NCI-H460 (cell line): ENCODE measurements around the gene UGGT2. TPM values are rescaled to one million over a fixed set of nuclear protein-coding genes. Genes with fewer than 3 reads are reported as not detected.
"Not testable (repeated sequence)": the region's sequence is repeated elsewhere in the genome, so short reads cannot be mapped to it uniquely, and the experiment has no call there.

ENCODE experiments used
- DNase-seq: peaks from one replicate; pipeline ENCODE4 v3.0.0-alpha.2; 2016; ENCODE audit warnings: low read depth; ENCODE audit errors: extremely low read depth
- total RNA-seq: library from RNA; depleted of rRNA; stranded (reverse); fragments of >200 nt; shearing (Covaris generic); gene quantifications from 2 replicates; pipeline ENCODE4 v1.2.3, GENCODE V29; 2014

The UGGT2 gene
- total RNA-seq, 1 experiment from 2014 or later, result 44.4 TPM

DNA sequence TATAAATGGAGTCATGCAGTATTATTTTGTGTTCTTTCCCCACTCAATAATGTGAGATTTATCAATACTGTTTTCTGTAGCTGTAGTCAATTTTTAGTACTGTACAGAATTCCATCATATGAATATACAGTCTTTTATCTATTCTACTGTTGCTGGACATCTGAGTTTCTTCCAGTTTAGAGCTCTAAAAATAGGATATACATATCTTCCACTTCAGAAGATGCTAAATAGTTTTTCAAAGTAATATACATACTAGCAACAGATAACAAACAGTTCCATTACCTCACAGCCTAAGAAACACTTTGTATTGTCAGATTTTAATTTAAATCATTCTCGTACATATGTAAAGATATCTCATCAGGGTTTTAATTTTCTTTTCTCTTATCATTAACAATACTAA lies 149.6 kb downstream of the UGGT2 start:
- no peak for DNase-seq

DNA sequence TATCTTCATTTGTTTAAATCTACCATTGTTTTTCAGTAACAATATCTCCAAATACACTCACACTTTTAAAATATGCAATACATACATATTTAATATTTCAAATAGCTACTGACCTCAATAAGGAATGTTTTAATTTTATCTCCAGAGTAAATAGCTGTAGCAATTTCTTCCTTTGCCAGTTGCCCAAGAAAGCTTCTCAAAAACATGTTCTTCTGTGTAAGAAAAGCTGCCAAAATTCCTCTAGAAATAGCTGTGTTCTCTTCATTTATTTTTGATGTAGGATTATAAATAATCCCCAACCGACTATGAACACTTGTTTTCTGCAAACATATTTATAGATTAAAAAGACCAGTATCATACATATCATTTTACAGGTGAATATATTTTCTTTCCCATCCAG lies 150.5 kb downstream of the UGGT2 start:
- DNase-seq, result no peak

DNA sequence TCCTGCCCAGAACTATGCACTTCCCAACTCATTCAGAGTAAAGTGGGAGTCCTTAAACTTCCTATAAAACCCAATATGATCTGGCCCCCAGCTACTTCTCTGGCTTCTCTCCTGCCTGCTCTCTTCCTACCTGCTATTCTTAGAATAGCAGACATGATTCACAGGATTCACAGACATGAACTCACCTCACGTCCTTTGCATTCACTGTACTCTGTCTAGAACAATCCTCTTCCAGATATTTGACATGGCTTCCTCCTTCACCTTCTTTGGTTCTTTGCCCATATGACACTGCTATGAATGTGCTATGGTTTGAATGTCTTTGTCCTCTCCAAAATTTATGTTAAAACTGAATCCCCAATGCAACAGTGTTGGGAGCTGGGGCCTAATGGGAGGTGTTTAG lies 154.9 kb downstream of the UGGT2 start:
- no peak for DNase-seq

DNA sequence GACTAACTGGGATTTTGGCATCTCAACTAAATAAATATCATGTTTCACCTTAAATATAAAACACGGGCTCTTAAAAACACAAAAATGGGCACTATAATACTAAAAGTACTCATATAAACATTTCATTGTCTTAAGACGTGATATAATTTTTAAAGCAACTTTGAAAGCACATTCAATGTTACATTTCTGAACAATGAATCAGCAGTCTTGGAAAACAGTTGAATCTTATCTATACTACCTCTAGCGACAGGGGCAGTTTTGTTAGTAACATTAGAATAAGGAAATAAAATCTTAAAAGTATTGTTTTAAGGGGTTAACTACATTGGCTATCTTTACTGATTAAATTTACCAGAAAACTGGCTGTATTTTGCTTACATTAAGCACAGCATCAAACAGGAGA lies 156.9 kb downstream of the UGGT2 start:
- DNase-seq, result peak; percentile 7

DNA sequence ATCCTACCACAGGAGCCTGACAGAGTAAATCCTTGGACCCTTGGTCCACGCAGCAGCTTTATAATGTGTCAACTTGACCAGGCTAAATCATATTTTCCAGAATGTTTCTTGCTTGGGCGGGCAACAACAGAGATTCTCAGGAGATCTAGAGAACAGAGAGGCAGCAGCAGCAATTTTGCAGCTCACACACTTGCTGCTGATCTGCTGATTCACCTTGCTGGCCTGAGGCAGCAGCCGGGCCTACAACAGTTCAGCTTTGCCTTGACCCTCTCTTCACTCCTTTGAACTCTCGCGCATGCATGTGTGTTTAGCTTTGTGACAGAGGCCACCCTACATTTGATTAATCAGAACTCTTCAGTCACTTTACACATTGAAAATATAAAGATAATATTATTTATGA lies 159.3 kb downstream of the UGGT2 start:
- no peak for DNase-seq

DNA sequence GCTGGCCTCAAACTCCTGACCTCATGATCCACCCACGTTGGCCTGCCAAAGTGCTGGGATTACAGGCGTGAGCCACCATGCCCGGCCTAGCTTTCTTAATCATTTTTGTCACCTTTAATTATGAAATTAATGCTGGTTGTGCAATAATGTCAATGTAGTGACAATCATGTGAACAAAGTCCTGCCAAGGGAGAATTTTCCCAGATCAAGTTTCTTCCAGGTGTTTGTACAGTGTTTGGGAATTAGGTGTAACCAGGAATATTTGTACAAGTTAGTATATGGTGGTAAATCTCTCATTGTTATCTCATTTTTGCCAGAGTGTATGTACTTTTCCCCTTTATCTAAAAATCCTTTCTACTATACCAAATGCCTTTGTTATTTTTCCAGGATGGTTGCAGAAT lies 171.1 kb downstream of the UGGT2 start:
- no peak for DNase-seq

DNA sequence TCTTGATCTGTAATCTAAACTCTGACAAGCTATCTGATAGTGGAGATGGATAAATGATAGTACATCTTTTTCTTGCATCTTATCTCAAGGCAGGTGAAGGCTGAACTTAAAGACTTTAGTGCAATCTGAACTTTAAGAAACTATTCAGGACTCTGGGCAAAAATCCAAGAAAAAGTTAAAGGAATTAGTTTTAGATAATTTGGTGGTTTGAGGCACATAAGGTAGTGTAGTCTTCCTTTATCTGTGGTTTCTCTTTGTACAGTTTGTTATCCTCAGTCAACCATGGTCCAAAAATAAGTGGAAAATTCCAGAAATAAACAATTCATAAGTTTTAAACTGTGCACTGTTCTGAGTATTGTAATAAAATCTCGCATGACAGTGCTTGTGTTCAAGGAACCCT lies 172.9 kb downstream of the UGGT2 start:
- no peak for DNase-seq

DNA sequence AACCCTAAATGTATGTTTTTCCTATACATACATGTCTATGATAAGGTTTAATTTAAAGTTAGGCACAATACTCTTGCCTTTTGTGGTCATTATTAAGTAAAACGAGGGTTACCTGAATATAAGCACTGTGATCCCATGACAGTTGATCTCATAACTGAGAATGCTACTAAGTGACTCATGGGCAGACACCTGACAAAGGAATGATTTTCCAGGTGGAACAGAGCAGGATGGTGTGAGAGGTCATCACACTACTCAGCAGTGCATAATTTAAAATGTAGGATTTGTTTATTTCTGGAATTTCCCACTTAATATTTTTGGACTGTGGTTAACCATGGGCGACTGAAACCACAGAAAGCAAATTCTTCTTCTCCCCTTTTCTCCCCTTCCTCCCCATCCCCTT lies 178.9 kb downstream of the UGGT2 start:
- DNase-seq, result no peak

DNA sequence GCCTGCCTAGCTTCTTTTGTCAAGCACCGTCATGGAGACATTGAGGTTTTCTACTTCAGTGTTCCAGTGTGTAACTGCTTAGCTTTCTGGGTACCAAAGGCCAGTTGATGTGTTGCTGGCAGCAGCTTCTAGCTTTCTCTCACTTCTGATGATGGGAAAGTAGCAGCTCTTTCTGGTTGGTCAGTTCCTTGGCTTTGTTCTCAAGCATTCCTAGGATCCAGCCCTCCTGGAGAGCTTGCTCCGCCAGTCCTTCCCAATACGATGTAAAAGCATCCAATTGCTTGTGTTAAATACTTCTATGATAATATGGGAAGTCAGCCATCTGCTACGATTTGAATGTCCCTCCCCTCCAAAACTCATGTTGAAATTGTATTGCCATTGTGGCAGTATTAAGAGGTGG lies 182.8 kb downstream of the UGGT2 start:
- no peak for DNase-seq

DNA sequence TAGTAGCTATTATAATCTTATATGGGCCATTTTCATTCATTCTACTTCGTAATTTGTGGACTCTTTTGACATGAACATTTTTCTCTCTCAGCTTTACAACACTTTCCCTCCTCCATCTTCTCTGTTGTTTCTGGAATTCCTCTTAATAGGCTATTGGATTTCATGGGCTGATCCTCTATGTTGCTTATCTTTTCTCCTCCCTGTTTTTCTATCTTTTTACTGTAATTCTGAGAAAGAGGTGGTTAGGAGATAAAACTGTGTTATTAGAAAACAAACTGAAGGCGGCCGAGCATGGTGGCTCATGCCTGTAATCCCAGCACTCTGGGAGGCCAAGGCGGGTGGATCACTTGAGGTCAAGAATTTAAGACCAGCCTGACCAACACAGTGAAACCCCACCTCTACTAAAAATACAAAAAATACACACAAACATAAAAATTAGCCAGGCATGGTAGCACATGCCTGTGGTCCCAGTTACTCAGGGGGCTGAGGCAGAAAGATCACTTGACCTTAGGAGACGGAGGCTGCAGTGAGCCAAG lies 188.1 kb downstream of the UGGT2 start:
- no peak for DNase-seq

DNA sequence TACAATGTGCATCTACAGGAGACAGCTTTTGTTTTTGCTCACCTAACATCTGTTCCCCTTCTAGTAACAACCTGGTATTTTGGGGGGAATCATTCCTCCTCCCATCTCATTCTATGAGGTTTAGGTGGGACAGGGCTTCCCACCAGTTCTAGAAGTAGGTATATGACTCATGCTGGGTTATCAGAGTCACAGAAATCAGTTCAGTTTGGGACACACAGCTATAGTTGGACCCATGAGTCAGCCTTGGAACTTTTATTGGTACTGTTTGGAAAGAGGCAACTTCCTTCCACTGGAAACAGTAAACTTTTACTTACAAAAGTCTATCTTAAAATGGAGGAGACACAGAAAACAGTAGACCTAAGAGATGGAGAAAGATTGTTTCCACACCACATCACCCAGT lies 190.8 kb downstream of the UGGT2 start:
- DNase-seq, result no peak

DNA sequence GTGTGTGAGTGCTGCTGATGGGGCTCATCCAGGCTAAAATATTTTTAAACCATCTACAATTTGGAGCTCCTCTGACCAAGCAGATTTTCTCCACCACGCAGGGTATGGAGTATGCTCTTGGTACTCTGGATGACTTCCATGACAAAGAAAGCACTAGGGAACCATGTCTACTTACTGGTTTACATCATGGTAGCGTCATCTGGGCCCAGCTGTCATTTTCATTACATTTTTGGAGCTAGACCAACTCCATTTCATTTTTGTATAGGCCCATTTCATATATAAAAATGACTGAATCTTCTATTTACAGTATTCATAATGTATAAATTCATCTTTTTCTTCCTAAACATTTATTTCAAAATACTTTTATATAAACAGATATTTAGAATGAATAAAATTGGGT lies 191.9 kb downstream of the UGGT2 start:
- no peak for DNase-seq

DNA sequence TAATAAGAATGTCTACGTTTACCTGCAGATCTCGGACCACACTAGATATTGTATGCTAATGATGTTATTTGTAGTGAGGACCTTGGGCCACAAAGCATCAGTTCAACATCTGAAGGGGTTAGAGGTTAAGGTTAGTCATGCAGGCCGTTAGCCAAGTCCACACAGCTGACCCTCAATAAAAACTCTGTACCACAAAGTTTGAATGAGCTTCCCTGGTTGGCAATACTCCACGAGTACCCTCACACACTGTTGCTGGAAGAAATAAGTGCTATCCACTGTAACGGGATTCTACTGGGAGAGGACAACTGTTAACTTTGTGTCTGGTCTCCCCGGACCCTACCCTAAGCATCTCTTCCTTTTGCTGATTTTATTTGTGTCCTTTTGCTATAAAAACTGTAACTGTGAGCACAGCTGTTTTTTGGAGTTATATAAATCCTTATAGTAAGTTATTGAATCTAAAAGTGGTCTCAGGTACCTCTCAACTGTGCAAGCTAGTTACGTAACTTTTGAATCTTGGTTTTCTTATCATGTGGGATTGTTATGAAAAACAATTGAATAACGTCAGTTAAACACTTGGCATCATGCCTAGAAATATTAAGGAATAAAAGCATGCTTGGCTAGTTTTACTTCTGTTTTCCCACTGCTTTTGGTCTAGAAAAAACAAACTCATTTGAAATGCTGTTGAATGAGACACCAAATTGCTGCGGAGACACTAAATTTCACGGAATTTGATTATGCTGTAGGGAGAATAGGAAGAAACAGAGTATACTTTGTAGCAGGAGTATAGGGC lies 194.7 kb downstream of the UGGT2 start:
- DNase-seq, result no peak

DNA sequence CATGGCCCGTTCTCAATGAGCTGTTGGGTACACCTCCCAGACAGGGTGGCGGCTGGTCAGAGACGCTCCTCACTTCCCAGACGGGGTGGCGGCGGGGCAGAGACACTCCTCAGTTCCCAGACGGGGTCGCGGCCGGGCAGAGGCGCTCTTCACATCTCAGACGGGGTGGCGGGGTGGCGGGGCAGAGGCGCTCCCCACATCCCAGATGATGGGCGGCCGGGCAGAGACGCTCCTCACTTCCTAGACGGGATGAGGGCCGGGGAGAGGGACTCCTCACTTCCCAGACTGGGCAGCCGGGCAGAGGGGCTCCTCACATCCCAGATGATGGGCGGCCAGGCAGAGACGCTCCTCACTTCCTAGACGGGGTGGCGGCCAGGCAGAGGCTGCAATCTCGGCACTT lies 207.5 kb downstream of the UGGT2 start:
- not testable (repeated sequence) for DNase-seq

DNA sequence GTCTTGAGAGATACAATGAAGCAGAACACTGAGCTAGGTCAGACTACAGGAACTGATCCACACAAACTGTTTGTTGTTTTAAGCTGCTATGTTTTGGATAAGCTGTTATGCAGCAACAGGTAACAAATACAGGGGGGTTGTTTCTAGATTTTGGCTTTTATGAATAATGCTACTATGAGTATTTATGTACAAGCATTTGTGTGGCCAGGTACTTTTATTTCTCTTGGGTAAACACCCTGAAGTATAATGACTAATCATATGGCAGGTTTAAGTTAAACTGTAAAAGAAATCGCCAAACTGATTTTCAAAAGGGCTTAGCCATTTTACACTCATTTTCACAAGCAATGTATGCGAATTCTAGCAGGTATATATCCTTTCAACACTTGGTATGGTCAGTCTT lies 210.3 kb downstream of the UGGT2 start:
- DNase-seq, result no peak

DNA sequence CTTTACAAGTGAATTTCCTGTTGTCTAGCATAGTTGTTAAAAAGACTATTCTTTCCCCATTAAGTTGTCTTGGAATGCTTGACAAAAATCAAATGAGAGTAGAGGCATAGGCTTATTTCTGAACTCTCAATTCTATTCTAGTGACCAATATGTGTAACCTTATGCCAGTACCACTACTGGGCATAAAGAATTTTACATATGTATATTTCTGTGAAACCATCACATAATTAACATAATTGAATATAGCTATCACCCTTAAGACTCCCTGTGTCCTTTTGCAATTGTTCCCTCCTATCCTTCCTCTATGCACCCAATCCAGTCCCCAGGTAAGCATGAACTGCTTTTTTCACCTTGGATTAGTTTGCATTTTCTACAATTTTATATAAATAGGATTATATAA lies 211.3 kb downstream of the UGGT2 start:
- no peak for DNase-seq

DNA sequence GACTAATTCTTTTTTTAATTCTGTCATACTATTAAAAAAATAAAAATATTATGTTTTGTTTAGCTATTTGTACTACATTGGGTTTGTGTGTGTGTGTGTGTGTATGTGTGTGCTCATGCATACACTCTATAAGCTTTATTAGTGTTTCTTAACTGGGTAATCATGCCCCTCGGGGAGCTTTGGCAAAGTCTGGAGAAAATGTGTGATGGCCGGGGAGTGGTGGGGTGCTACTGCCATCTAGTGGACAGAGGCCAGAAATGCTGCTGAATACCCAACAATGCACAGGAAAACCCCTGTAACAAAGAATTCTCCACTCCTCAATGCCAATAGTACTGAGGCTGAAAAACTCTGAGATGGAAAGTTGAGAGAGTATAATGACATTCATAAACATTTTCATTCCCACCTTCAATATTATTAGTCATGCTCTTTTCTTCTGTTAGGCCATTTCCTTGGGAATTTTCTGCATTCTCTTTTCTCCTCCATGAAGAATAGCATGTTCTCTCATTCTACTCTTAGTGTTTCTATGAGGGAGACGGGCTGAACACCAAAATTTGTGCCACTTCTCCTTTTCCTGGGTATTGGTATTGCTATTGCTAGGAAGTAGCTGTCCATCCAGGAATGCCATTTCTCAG lies 219.0 kb downstream of the UGGT2 start:
- peak; percentile 63 for DNase-seq

DNA sequence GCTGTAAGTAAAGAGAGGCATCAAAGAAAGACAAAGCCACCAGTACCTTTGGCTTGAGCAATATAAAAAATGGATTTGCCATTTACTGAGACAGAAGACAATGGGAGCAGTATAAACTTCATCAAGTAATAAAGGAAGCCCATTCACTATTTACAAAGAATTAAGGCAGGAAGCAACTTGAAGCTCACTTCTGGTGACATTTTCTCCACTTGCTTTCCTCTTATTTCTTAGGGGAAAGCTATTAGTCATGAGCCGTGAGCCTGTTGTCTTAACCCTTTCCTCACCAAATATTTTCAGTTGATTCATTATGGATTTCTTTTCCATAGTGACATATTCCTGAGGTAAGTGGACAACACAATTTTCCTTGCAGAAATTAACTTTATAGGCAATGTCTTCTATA lies 219.5 kb downstream of the UGGT2 start:
- DNase-seq, result no peak

DNA sequence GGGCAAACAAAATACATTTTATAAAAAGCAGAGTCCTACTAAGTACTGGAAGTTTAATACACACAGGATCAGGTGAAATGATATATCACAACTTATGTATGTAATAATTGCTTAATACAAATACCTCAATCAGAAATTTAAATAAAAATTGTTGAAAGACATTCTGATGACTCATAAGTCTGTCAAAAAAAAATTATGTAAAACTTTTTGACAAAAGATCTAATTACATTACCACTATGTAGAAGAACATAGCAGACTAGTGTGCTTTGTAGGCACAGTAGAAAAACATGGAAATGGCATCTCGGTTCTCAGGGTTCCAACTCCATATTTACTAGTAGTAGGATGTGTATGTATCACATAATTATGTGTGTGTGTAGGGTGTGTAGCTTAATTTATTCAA lies 220.1 kb downstream of the UGGT2 start:
- DNase-seq, result no peak

DNA sequence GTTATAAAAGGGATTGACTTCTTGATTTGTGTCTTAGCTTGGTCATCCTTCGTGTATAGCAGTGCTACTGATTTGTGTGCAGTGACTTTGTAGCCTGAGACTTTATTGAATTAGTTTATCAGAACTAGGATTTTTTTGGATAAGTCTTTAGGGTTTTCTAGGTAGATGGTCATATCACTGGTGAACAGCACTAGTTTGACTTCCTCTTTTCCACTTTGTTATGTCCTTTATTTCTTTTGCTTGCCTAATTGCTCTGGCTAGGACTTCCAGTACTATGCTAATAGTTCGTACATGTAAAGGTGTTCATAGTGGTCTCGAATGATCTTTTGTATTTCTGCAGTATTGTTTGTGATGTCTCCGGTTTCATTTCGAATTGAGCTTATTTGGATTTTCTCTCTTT lies 230.9 kb downstream of the UGGT2 start:
- DNase-seq, result no peak

DNA sequence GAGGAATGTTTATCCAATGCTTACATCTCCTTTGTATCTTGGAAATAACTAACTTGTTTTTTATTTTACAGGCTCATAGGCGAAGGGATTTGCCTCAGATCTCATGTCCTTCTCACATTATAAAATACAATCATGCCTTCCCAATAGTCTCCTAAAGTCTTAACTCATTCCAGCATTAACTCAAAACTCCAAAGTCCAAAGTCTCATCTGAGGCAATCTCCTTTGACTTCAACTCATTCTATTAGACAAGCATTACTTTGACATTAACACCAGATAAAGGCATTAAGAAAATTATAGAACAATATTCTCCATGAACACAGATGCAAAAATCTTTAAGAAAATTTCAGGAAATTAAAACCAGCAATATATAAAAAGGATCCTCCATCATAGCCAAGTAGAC lies 238.7 kb downstream of the UGGT2 start:
- DNase-seq, result no peak

DNA sequence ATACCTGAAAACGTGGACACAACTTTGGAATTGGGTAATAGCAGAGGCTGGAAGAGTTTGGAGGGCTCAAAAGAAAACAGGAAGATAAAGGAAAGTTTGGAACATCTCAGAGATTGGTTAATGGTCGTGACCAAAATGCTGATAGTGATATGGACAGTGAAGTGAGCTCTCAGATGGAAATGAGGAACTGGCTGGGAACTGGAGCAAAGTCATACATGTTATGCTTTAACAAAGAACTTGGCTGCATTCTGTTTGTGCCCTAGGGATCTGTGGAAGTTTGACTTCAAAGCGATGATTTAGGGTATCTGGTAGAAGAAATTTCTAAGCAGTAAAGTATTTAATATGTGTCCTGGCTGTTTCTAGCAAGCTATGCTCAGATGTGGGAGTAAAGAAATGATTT lies 240.1 kb downstream of the UGGT2 start:
- DNase-seq, result no peak
